ENCODE results near the gene MRPS15. TPM values are rescaled to one million over a fixed set of nuclear protein-coding genes. Genes with fewer than 3 reads are reported as not detected.

MRPS15 gene
- total RNA-seq, 1 experiment from 2014 or later: 130 TPM

GRCh38 chr1:36421649-36422048 is 42.5 kb downstream of the MRPS15 start:
- no peak for DNase-seq (ENCODE audit: low read depth)

- peak; percentile 88 for DNase-seq (ENCODE audit: low read depth)
Observed at GRCh38 chr1:36420836-36421317, 43.3 kb downstream of the MRPS15 start.

- no peak for DNase-seq (ENCODE audit: low read depth)
Observed at GRCh38 chr1:36420409-36420808, 43.8 kb downstream of the MRPS15 start.

GRCh38 chr1:36419569-36419968 is 44.6 kb downstream of the MRPS15 start:
- no peak for DNase-seq (ENCODE audit: low read depth)

GRCh38 chr1:36419140-36419539 is 45.0 kb downstream of the MRPS15 start:
- DNase-seq (ENCODE audit: low read depth): no peak

- DNase-seq (ENCODE audit: low read depth): no peak
Observed at GRCh38 chr1:36417931-36418330, 46.3 kb downstream of the MRPS15 start.

GRCh38 chr1:36415661-36416326 is 48.4 kb downstream of the MRPS15 start:
- no peak for DNase-seq (ENCODE audit: low read depth)

- no peak for DNase-seq (ENCODE audit: low read depth)
Observed at GRCh38 chr1:36414384-36414783, 49.8 kb downstream of the MRPS15 start.

GRCh38 chr1:36411674-36412648 is 52.2 kb downstream of the MRPS15 start:
- DNase-seq (ENCODE audit: low read depth): peak; percentile 39

GRCh38 chr1:36408479-36408878 is 55.7 kb downstream of the MRPS15 start:
- peak; percentile 66 for DNase-seq (ENCODE audit: low read depth)

GRCh38 chr1:36406440-36406839 is 57.7 kb downstream of the MRPS15 start:
- DNase-seq (ENCODE audit: low read depth): no peak

Small RNAs within 50 kb of the gene (small RNA-seq; reads per million reads assigned to genes)
- 0.07 reads per million for gene SNORA63C

Other genes starting within 250 kb of the MRPS15 start
- 92.0 and 93.0 TPM in 2 replicates for gene THRAP3, start 239.9 kb downstream of the MRPS15 start, total RNA-seq (2014; rRNA removed; shearing (Covaris generic))
- 0.88 and 2.6 TPM in 2 replicates for gene SH3D21, start 158.0 kb downstream of the MRPS15 start, total RNA-seq (2014; rRNA removed; shearing (Covaris generic))
- 23.1 and 33.5 TPM in 2 replicates for gene EVA1B, start 140.7 kb downstream of the MRPS15 start, total RNA-seq (2014; rRNA removed; shearing (Covaris generic))
- gene STK40, start 78.5 kb downstream of the MRPS15 start, total RNA-seq (2014; rRNA removed; shearing (Covaris generic)): 19.9 and 22.3 TPM in 2 replicates
- 13.4 and 13.6 TPM in 2 replicates for gene LSM10, start 66.5 kb downstream of the MRPS15 start, total RNA-seq (2014; rRNA removed; shearing (Covaris generic))
- gene OSCP1, start 13.9 kb downstream of the MRPS15 start, total RNA-seq (2014; rRNA removed; shearing (Covaris generic)): 1.4 and 1.8 TPM in 2 replicates
- not detected in 2 replicates for gene CSF3R, start 18.5 kb upstream of the MRPS15 start, total RNA-seq (2014; rRNA removed; shearing (Covaris generic))